Subcutaneous adipose tissue (tissue), 4 donors: Measurements from ENCODE around the gene AGAP5. TPM values are rescaled to one million over a fixed set of nuclear protein-coding genes. Genes with fewer than 3 reads are reported as not detected.

ENCODE experiments used
- CTCF ChIP-seq: fragments of 450-650 bp; IDR thresholded peaks from one replicate; pipeline ENCODE4 v1.5.1; 2016; ENCODE audit warnings: low read depth, mild to moderate bottlenecking, control low read depth, antibody characterized with exemption, moderate library complexity
- total RNA-seq, 4 donors: library from RNA; depleted of rRNA; stranded (reverse); fragments of >200 nt; gene quantifications; one replicate each; pipeline ENCODE4 v1.1.0, GENCODE V29; 2016

AGAP5 gene
- total RNA-seq, 4 donors from 2014 or later = 0.98 to 9.2 (median 5.9) TPM

- no peak for TF ChIP-seq CTCF
These were observed 19.6 kb upstream of the AGAP5 start for GRCh38 chr10:73717556-73717955.

GRCh38 chr10:73716251-73716650 is 18.3 kb upstream of the AGAP5 start:
- no peak for TF ChIP-seq CTCF

GRCh38 chr10:73655990-73656298 is 42.0 kb downstream of the AGAP5 start, which contains the start of gene SYNPO2L:
SYNPO2L (minus strand) TSS chr10:73656029; CDS start chr10:73655922, 107 bp downstream.
- no peak for TF ChIP-seq CTCF

GRCh38 chr10:73655257-73655989 is 42.5 kb downstream of the AGAP5 start:
- TF ChIP-seq CTCF = no peak

GRCh38 chr10:73653701-73654100 is 44.2 kb downstream of the AGAP5 start:
- no peak for TF ChIP-seq CTCF

GRCh38 chr10:73653195-73653594 is 44.7 kb downstream of the AGAP5 start:
- TF ChIP-seq CTCF = no peak

- TF ChIP-seq CTCF = no peak
These were observed 47.2 kb downstream of the AGAP5 start for GRCh38 chr10:73650537-73651331.
